ENCODE results near the gene KPNA1.

- TF ChIP-seq, protein P1, sequence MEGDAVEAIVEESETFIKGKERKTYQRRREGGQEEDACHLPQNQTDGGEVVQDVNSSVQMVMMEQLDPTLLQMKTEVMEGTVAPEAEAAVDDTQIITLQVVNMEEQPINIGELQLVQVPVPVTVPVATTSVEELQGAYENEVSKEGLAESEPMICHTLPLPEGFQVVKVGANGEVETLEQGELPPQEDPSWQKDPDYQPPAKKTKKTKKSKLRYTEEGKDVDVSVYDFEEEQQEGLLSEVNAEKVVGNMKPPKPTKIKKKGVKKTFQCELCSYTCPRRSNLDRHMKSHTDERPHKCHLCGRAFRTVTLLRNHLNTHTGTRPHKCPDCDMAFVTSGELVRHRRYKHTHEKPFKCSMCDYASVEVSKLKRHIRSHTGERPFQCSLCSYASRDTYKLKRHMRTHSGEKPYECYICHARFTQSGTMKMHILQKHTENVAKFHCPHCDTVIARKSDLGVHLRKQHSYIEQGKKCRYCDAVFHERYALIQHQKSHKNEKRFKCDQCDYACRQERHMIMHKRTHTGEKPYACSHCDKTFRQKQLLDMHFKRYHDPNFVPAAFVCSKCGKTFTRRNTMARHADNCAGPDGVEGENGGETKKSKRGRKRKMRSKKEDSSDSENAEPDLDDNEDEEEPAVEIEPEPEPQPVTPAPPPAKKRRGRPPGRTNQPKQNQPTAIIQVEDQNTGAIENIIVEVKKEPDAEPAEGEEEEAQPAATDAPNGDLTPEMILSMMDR (IDR thresholded peaks at IDR 0.05) = no peak
- TF ChIP-seq POLR2A (IDR thresholded peaks at IDR 0.05) = no peak
These were observed 104.1 kb downstream of the KPNA1 start for GRCh38 chr3:122410639-122411038.
